Effector memory CD4-positive, alpha-beta T cell (primary cell): ENCODE results near the gene TAF9B.
"Not testable (repeated sequence)": the region's sequence is repeated elsewhere in the genome, so short reads cannot be mapped to it uniquely, and the experiment has no call there.

Source experiments
- DNase-seq, 3 donors: peaks; one replicate each; pipeline ENCODE4 v3.0.0-alpha.2; 2020
- H3K27ac ChIP-seq: 2 replicates; pipeline ENCODE4 v1.7.0; 2013; ENCODE audit warnings: mild to moderate bottlenecking, low read length, moderate library complexity; ENCODE audit not compliant: insufficient read depth, poor library complexity, severe bottlenecking
- H3K27me3 ChIP-seq: replicated peaks from 2 replicates; pipeline ENCODE4 v1.7.0; 2013; ENCODE audit warnings: mild to moderate bottlenecking, low read length; ENCODE audit not compliant: insufficient read depth, control insufficient read depth, poor library complexity, severe bottlenecking
- H3K36me3 ChIP-seq: 2 replicates; pipeline ENCODE4 v1.7.0; 2013; ENCODE audit warnings: mild to moderate bottlenecking, low read length, moderate library complexity; ENCODE audit not compliant: control insufficient read depth, insufficient read depth
- H3K4me1 ChIP-seq: 2 replicates; pipeline ENCODE4 v1.7.0; 2013; ENCODE audit warnings: low read length, mild to moderate bottlenecking; ENCODE audit not compliant: control insufficient read depth, insufficient read depth, poor library complexity, severe bottlenecking
- H3K4me3 ChIP-seq: 2 replicates; pipeline ENCODE4 v1.7.0; 2013; ENCODE audit warnings: low read length, low read depth, mild to moderate bottlenecking; ENCODE audit not compliant: insufficient read depth, poor library complexity, severe bottlenecking
- H3K9me3 ChIP-seq: 2 replicates; pipeline ENCODE4 v1.7.0; 2013; ENCODE audit warnings: mild to moderate bottlenecking, low read length, moderate library complexity; ENCODE audit not compliant: control insufficient read depth

Gene TAF9B

GRCh38 chrX:78140206-78140605 lies 756 bp upstream of the TAF9B start:
- no peaks in the 10 kb centered on the region for H3K4me1 ChIP-seq
- DNase-seq: no peak
- no peaks in the 10 kb centered on the region for H3K9me3 ChIP-seq
- H3K27me3 ChIP-seq: no peaks in the 10 kb centered on the region
- no peak overlapping the region for H3K4me3 ChIP-seq
- H3K36me3 ChIP-seq: no peaks in the 10 kb centered on the region
- no peak overlapping the region for H3K27ac ChIP-seq

DNA sequence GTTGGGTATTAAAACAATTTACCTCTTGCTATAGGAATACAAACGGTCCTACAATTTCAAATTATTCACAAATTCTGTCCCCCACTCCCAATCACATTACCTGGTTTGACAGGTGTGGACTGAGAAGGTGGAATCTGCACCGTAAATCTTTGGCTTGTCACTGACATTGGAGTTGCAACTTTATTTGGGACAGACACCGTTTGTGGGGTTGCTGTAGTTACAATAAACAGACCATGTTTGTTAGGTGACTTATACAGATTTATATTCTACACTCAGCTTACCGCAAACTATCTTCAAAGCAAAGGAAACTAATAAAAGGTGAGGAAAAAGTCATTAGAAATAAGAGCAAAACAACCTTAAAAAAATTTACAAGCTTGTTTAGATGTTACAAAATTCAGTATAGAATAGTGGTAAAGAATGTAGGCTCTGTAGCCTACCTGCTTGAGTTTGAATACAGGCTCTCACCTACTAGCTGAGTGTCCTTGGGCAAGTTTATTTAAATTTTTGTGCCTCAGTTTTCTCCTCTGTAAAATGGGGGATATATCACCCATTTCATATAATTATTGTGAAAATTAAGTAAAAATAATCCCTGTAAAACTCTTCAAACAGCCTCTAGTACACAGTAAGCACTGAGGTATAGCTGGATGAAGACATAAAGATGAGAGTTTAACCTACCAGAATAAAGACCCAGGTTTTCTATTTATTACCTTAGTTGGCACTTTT lies 6.1 kb downstream of the TAF9B start:
- DNase-seq: no peak
- H3K27me3 ChIP-seq: no peaks in the 10 kb centered on the region
- no peak overlapping the region for H3K27ac ChIP-seq
- H3K4me1 ChIP-seq: no peaks in the 10 kb centered on the region
- H3K36me3 ChIP-seq: peaks cover 3% of the 10 kb centered on the region
- no peaks in the 10 kb centered on the region for H3K9me3 ChIP-seq
- no peak overlapping the region for H3K4me3 ChIP-seq

DNA sequence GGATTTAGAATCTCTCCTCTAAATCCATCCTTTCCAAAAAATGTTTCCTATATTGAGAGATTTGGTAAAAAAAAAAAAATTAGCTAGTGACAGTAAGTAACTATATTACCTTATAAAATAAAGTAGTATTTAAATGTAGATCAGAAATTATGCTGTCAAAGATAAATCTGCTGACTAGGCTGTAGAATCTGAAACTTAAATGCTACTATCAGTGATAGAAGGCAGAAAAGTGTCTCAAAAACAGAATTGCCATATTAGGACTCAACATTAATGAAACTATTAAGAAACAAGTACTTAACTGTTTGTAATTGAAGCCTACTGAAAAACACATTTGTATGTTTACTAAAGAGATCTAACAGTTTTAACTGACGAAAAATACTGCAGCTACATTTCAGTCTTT lies 8.3 kb downstream of the TAF9B start:
- Histone ChIP-seq H3K36me3 (peaks cover 11% of the 10 kb centered on the region), H3K27ac (no peak overlapping the region), H3K4me3 (no peak overlapping the region), H3K4me1 (no peaks in the 10 kb centered on the region), H3K9me3 (no peaks in the 10 kb centered on the region), H3K27me3 (no peaks in the 10 kb centered on the region)
- DNase-seq: no peak

DNA sequence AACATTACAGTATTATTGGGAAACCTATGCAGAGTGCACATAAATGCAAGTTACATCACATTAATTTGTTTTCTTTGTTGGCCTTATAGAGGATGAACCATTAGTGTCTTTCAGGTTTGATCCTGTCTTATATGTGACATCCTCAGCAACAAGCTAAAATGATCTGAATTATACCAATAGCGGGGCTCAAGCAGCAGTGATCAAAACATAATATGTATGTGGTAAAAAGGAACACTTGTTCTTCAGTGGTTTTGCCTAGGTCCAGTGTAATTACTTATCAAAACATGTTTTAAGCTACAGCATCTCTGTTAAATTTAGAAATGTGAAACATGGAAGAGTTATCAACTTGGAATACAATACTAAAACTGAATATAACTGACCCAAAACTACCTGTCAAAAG lies 9.1 kb downstream of the TAF9B start:
- H3K27ac ChIP-seq: no peak overlapping the region
- DNase-seq: no peak
- no peak overlapping the region for H3K4me3 ChIP-seq
- H3K36me3 ChIP-seq: peaks cover 15% of the 10 kb centered on the region
- no peaks in the 10 kb centered on the region for H3K9me3 ChIP-seq
- H3K4me1 ChIP-seq: no peaks in the 10 kb centered on the region
- H3K27me3 ChIP-seq: no peaks in the 10 kb centered on the region

DNA sequence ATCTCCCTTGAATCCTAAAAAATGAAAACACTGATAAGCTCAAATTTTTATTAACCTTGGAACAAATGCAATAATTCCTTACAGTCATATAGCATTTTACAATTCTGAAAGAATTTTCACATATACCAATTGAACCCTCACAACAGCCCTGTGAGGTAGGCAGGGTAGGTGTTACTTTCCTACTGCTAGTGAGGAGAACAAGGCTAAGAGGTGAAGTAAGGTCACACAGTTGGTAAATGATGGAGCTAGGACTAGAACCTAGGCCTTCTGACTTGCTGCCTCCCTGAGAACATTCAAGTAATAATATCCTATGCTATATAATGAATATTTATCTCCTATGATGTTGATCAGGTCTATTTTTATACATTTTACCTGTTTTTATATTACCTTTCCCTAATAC lies 9.7 kb downstream of the TAF9B start:
- peaks cover 21% of the 10 kb centered on the region for H3K36me3 ChIP-seq

DNA sequence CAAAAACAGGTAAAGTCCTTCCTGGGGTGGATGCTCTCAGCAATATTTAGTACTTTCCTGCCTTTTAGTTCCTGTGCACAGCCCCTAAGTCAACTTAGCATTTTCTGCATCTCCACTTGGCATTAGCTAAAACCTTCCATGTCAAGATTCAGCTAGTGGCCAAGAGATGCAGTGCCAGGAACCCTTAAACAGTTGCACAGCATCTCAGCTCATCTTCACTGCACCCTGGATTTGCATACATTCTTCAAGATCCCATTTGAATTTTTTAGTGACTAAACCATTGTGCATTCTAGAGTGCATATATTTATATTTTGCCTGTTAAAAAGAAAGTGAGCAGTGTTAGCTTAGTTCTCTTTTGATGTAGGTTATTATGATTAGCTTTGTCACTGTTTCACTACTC lies 13.7 kb downstream of the TAF9B start:
- H3K4me1 ChIP-seq, H3K4me3 ChIP-seq, H3K27me3 ChIP-seq, H3K9me3 ChIP-seq, DNase-seq, H3K27ac ChIP-seq: not testable (repeated sequence)
- peaks cover 39% of the 10 kb centered on the region for H3K36me3 ChIP-seq

More for the DNA sequence above, 9.7 kb downstream of the TAF9B start:
- Histone ChIP-seq H3K27ac (no peak overlapping the region), H3K4me3 (no peak overlapping the region), H3K4me1 (no peaks in the 10 kb centered on the region), H3K27me3 (no peaks in the 10 kb centered on the region), H3K9me3 (no peaks in the 10 kb centered on the region)
- DNase-seq: no peak

GRCh38 chrX:78125148-78125547 lies 14.3 kb downstream of the TAF9B start:
- Histone ChIP-seq H3K27ac (no peak overlapping the region), H3K27me3 (no peaks in the 10 kb centered on the region), H3K9me3 (no peaks in the 10 kb centered on the region), H3K36me3 (peaks cover 39% of the 10 kb centered on the region), H3K4me3 (no peak overlapping the region), H3K4me1 (no peaks in the 10 kb centered on the region)
- no peak for DNase-seq

- DNase-seq: no peak
- no peaks in the 10 kb centered on the region for H3K4me1 ChIP-seq
- H3K9me3 ChIP-seq: no peaks in the 10 kb centered on the region
- H3K36me3 ChIP-seq: peaks cover 41% of the 10 kb centered on the region
- H3K27me3 ChIP-seq: no peaks in the 10 kb centered on the region
- no peak overlapping the region for H3K4me3 ChIP-seq
- H3K27ac ChIP-seq: no peak overlapping the region
Observed at GRCh38 chrX:78124307-78124706, 15.1 kb downstream of the TAF9B start.

DNA sequence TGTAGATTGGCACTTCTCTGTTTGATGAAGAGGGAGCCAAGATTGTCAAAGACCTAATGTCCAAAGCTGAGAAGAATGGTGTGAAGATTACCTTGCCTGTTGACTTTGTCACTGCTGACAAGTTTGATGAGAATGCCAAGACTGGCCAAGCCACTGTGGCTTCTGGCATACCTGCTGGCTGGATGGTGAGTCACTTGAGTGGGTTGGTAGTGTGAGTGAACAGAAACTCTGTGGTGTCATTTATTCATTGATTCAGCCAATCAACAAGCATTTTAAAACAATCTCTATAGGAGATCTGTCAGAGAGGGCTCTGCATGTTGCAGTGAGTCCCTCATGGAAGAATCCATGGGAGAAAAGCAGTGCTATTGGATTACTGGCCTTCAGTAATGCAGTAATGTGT lies 16.3 kb downstream of the TAF9B start:
- Histone ChIP-seq H3K4me1 (no peaks in the 10 kb centered on the region), H3K9me3 (no peaks in the 10 kb centered on the region), H3K4me3 (no peak overlapping the region), H3K36me3 (peaks cover 49% of the 10 kb centered on the region), H3K27ac (no peak overlapping the region), H3K27me3 (no peaks in the 10 kb centered on the region)
- no peak for DNase-seq

GRCh38 chrX:78119521-78120227 lies 19.8 kb downstream of the TAF9B start:
- Histone ChIP-seq H3K4me3 (no peak overlapping the region), H3K27me3 (no peaks in the 10 kb centered on the region), H3K36me3 (peaks cover 47% of the 10 kb centered on the region), H3K9me3 (no peaks in the 10 kb centered on the region), H3K27ac (no peak overlapping the region), H3K4me1 (no peaks in the 10 kb centered on the region)
- DNase-seq: no peak
